Activated CD4-positive, alpha-beta T cell treated with anti-CD3 and anti-CD28 coated beads for 4 hours (primary cell): Measurements from ENCODE around the gene CHFR.
"Not testable (repeated sequence)": the region's sequence is repeated elsewhere in the genome, so short reads cannot be mapped to it uniquely, and the experiment has no call there.

Source experiments
- DNase-seq, 2 donors: peaks; one replicate each; pipeline ENCODE4 v3.0.0-alpha.2; 2020

Gene CHFR, protein sequence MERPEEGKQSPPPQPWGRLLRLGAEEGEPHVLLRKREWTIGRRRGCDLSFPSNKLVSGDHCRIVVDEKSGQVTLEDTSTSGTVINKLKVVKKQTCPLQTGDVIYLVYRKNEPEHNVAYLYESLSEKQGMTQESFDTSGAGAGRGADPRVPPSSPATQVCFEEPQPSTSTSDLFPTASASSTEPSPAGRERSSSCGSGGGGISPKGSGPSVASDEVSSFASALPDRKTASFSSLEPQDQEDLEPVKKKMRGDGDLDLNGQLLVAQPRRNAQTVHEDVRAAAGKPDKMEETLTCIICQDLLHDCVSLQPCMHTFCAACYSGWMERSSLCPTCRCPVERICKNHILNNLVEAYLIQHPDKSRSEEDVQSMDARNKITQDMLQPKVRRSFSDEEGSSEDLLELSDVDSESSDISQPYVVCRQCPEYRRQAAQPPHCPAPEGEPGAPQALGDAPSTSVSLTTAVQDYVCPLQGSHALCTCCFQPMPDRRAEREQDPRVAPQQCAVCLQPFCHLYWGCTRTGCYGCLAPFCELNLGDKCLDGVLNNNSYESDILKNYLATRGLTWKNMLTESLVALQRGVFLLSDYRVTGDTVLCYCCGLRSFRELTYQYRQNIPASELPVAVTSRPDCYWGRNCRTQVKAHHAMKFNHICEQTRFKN

DNA sequence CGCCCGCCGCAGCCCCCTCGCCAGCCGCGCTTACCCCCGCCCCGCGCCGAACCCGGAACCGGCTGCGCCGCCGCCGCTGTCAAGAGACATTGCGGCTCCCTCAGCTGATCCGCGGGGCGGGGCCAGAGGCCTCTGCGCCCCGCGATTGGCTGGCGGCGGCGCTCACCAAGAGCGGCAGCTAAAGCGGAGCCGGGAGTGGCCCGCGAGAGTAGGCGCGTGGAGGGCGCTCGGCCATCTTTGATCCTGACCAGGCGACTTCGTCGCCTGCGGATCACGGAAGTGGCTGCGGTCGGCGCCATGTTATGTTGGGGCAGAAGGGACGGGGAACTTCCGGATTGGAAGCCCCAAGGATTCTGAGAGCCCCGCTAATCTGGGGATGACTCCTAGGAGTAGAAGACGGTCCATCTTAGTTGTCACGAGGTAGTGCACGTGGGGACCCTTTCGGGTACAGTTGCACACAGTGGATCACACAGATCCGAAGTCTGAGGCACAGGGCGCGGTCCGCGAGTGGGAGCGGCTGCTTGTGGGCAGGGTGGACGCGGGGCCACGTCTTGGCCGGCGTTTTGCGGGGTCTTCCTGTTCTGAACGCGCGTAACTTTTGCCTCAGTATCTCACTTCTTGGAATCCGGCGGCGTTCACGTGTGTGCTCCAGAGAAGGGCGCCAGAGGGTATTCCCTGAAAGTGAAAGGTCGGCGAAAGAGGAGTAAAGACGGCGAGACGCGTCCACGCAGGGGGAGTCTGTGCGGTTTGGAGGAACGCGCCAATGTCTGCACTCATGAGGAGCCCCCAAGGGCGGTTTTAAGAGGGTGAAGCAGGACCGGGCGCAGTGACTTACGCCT is at the start of gene CHFR:
Gene CHFR (minus strand): TSS at position 93 of the 839 bp plus-strand sequence. CDS start 277 bp downstream, outside the sequence.
- DNase-seq = peak; percentile 89 to 93

DNA sequence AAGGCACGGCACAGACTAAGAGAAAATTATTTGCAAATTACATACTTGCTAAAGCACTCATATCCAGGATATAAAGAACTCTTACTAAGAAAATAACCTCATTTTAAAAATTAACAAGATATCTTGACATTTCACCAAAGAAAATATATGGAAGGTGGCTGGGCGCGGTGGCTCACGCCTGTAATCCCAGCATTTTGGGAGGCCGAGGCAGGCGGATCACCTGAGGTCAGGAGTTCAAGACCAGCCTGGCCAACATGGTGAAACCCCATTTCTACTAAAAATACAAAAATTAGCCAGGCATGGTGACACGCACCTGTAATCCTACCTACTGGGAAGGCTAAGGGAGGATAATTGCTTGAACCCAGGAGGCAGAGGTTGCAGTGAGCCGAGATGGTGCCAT is 49.5 kb upstream of the CHFR start:
- DNase-seq = not testable (repeated sequence)

DNA sequence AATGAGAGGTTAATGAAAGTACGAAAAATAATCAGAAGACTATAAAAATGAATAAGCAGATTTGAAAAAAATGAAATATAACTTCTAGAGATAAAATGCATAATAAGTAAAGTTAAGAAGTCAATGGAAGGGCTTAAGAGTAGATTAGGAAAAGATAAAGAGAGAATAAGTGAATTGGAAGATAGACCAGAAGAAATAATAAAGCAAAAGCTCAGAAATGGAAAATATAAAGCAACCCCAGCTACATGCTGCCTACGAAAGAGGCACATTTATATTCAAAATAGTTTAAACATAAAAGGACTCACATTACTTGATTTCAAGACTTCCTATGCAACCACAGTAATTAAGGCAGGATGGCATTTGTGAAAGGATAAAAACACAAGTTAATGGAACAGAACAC is 48.8 kb upstream of the CHFR start:
- DNase-seq = no peak

DNA sequence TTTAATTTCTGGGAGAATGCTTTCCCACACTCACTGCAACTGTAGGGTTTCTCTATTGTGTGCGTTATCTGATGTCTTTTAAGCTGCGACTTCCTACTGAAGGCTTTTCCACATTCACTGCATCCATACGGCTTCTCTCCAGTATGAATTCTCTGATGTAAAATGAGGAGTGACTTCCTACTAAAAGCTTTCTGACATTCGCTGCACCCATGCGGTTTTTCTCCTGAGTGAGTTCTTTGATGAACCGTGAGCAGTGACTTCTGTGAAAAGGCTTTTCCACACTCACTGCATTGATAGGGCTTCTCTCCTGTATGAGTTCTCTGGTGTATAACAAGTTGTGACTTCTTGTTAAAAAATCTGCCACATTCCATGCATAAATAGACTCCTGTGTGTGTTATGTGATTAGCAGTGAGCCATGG is 39.0 kb upstream of the CHFR start:
- DNase-seq = no peak

DNA sequence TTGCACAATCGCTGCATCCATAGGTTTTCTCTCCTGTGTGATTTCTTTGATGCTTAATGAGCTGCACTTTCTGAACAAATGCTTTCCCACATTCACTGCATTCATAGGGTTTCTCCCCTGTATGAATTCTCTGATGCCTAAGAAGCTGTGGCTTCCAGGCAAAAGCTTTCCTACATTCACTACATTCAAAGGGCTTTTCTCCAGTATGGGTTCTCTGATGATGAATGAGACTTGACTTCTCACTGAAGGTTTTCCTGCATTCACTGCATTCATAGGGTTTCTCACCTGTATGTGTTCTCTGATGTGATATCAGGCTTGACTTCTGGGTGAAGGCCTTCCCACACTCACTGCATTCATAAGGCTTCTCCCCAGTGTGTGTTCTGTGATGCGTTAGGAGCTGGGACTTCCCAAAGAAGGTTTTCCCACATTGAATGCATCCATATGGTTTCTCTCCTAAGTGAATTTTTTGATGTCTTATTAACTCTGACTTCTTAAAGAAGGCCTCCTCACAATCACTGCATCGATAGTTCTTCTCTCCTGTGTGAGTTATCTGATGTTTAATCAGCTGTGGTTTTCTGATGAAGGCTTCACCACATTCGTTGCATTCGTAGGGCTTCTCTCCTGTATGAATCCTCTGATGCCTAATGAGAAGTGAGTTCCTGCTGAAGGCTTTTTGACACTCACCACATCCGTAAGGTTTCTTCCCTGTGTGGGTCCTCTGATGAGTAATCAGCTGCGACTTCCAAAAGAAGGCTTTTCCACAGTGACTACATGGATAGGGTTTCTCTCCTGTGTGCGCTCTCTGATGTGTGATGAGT is 38.4 kb upstream of the CHFR start:
- DNase-seq = no peak

DNA sequence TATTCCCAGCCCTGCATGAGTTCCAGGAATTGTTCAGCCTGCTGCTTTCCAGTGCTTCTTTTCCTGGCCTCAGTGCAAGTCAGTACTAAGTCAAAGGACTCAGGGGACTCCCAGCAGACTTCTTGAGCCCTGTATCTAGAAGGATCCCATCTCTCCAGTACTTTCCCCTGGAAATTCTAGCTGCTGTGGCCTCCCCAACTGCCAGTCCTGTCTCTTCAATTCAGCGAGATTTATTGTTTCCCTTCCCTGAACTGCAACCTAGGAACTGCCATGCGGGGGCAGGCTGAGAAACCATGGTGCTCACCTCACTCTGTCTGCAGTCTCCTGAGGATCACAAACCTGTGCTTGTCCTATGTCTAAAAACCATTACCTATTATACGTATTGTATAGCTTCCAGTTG is 37.0 kb upstream of the CHFR start:
- no peak for DNase-seq

DNA sequence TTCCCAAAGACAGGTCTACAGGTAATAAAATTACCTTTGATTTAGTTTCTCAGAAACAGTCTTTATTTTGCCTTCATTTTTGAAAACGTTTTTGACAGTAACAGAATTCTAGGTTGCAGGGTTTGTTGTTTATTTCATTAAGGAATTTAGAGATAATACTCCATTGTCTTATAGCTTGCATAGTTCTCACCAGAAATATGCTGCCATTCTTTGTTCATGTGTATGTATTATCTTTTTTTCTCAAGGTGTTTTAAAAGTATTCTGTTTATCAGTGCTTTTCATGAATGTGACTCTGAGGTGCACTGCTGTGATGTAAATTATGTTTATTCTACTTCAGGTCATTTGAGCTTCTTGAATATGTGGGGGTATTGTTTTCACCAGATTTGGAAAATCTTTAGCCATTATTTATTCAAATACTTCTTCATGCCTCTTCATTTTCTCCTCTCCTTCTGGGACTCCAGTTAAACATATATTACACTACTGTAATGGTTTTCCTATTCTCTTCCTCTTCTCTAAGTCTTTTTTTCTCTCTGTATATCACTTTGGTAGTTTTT is 36.0 kb upstream of the CHFR start:
- DNase-seq = no peak

DNA sequence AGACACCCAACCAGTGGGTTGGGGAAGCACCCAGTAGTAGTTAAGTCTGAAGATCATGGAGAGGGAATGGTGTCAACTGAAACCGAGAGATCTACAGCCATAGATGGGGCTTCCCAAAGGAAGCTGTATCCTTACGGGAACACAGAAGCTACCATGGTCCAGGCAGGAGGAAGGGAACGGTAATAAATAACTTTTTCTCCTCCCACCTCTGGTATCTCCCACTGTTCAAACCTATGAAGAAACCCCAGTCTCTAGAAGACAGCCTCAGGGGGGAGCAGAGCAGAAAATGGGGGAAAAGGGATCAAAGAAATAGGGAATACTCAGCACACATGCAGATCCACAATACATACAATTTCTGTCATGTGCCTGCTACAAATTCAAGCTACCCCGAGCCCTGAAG is 35.3 kb upstream of the CHFR start:
- DNase-seq = no peak

DNA sequence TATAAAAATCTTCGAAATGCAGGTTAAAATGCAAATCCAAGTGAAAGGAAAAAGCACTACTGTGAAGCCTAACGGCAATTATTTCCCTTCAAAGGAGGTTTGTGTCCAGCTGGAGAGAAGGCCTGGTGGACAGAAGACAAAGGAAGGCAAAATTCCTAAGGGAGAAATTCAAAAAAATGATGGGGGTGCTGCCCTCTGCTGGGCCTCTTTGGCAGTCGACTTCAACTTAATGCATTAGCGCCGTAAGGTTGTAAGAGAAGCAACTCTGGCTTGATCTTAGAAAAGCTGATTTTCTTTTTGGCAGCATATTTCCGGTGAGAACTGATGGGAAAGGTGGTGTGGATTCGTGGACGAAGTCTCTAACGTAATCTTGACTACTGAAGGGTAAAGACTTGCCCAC is 34.3 kb upstream of the CHFR start:
- no peak for DNase-seq

DNA sequence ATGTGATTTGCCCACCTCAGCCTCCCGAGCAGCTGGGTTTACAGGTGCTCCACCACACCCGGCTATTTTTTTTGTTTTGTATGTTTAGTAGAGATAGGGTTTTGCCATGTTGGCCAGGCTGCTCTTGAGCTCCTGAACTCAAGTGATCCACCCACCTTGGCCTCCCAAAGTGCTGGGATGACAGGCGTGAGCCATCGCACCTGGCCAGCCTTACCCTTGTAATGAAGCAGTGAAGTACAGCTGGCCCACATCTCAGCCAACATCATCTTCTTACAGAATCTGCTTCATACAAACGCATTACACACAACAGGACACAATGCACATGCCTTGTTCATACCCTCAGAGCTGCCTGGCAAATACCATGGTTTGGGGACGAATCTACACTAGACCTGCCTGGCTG is 31.3 kb upstream of the CHFR start:
- no peak for DNase-seq

DNA sequence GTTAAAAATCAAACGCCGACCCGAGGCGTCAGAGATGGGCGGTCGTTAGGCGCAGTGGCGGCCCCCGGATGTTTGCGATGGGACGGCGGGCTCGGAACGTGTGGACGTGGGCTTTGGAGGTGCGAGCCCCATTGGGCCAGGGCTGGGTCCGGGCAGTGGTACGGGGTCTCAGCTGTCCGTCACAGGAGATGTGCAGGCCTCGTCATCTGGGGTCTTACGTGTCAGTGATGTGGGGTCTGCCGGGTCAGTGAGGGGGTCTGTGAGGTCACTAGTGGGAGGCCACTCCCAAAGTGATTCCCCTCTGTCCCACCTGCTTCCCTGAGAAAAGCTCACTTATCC is 21.6 kb upstream of the CHFR start:
- no peak for DNase-seq

DNA sequence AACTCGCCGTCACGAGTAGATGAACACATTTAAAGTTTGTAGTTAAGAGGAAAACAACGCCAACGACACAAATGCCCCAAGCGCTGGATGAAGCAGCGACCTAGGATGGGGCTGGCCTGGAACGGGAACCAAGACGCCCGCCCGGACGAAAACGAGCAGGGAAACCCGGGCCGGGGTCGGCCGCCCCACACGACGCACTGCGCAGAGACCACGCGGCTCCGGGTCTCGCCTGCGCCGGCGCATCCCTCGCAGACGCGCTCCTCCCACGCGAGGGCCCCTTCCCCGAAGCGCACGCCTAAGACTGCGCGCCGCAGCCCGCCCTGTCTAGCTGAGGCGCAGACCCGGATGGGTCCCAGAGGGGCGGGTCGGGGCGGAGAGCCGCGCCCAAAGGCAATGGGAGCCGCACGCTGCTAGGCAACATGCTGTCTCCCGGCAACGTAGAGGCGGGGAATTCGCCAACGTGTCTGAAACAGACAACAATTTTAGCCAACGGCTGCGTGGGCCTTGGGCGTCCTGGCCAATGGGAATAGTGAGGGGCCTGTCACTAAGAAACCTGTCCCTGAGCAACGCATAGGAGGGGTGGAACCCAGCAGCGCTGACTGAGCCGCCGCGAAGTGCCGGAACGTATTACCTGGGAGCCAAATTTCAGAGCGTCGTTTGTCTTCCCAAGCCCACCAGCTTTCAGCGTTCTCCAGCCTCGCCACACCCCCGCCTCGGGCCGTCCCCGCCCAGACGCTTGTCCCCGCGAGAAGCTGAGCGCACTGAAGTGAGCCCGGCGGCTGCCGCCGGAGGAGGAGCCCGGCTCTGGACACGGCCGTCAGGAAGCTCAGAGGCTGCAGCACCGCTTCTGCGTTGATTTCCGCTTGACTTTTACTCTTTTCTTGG is 21.0 kb upstream of the CHFR start:
- DNase-seq = peak; percentile 95 to 97

DNA sequence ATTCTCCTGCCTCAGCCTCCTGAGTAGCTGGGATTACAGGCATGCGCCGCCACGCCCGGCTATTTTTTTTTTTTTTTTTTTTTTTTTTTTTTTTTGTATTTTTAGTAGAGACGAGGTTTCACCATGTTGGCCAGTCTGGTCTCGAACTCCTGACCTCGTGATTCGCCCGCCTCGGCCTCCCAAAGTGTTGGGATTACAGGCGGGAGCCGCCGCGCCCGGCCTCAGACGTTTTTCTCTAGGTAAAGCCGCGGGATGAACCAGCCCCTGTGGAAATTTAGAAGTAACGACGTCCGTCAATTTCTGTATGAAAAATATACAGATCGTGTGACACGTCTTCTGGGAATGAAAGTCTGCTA is 20.4 kb upstream of the CHFR start:
- not testable (repeated sequence) for DNase-seq

DNA sequence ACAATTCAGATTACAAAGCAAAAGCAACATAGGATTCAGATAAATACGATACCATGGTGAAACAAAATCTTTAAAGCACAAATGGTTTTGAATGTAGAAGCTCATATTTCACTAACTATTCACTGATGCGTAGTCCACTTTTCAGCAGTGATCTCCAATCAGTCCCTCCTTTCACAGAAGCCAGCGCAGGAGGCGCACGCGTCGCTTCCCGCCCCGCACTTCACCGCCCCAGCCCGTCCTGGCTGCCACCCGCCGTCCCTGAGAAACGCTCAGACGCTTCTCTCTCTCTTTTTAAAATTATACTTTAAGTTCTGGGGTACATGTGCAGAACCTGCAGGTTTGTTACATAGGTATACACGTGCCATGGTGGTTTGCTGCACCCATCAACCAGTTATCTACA is 19.8 kb upstream of the CHFR start:
- DNase-seq = no peak

DNA sequence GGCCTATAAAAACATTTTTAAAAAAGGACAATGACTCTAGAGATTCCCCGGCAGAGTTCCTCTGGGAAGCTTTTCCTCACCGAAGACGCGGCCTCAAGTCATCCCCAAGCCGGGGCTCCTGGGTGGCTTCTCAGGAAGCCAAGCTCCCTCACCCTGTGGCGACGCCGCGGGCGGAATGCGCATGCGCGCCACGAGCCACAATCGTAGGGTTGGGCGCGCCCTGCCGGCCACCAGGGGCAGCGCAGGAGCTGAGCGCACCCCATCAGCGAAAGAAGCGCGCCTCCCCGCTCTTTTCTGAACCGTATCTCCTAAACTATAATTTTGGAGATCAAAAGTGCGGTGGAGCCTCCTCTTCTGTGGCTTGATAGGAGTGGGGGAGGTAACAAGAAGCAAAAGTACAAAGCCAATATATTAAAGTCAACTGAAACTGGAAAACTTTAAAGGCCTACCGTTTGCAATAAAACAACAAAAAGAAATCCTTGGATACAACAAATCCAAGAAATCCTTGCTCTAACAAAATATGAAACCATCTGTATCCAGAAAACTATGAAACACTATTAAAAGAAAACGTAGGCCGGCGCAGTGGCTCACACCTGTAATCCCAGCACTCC is 17.4 kb upstream of the CHFR start:
- DNase-seq = peak; percentile 91

DNA sequence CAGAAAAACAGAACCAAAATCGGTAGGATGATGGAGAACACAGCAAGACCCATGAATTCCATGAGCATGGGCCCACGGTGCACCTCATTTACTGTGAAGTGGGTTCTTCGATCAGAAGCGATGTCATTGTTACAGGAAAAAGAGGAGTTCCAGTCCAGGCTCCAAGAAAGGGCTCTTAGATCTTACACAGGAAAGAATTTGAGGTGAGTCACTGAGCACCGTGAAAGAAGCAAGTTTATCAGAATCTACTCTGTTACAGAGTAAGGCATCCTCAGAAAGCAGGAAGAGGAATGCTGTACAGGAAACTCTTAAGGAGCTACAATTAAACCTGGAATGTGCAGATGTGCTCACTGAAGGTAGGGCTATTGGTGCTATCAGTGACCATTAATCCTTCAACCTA is 11.6 kb upstream of the CHFR start:
- DNase-seq = no peak

DNA sequence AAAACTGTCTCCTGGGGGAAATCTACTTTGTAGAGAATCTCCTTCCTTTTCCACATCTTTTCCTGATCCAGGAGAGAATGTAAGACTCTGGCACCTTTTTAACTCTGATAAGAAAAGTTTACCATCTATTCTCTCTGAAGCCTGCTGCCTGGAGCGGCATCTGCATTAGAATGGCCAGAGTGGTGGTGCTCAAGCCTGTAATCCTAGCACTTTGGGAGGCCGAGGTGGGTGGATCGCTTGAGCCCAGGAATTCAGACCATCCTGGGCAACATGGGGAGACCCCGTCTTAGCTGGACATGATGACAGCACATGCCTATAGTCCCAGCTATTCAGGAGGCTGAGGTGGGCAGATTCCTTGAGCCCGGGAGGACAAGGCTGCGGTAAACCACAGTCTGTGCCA is 1.4 kb upstream of the CHFR start:
- no peak for DNase-seq

DNA sequence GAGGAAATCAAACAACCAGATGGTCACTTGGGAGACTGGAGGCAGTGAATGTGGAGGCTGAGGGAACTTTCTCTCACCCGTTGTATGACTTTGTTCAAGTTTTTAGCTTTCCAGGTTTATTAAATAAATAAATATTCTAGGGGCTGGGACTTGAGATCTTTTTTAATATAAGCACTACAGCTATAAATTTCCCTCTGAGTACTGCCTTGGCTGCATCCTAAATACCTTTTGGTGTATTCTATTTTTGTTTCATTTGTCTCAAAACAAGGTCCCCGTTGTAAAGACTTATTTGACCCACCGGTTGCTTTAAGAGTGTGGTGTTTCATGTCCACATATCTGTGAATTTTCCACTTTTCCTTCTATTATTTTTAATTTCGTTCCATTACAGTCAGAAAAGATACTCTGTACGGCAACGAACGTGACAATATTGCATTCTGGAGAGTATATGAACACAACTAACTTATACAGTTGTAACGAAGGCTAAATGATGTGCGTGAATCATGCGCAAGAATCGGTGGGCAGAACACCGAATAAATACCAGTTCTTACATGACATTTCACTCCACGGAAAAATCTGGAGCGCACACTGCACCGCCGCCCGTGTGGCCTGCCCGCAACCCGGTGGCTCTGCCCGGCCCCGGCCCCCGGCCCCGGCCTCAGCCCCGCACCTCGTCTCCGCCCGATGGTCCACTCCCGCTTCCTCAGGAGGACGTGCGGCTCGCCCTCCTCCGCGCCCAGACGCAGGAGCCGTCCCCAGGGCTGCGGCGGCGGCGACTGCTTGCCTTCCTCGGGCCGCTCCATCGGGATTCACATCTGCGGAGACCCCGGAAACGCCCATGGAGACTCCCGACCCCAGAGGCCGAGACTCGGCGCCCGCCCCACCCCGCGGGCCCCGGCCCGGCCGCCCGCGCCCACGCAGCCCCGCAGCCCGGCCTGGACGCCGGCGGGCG is 602 bp downstream of the CHFR start:
- DNase-seq = no peak

DNA sequence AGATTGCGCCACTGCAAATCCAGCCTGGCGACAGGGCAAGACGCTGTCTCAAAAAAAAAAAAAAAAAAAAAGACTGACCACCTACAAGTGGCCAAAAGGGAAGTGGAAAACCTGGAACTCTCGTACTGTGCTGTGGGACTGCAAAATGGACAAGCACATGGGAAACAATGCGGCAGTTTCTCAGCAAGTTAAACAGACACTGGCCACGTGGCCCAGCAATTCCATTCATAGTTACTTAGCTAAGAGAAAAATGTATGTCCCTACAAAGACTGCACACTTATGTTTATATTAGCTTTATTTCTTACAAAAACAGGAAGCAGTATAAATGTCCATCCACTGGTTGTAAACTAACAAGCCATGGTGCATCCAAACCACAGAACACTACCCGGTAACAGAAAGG is 5.6 kb downstream of the CHFR start:
- DNase-seq = no peak

DNA sequence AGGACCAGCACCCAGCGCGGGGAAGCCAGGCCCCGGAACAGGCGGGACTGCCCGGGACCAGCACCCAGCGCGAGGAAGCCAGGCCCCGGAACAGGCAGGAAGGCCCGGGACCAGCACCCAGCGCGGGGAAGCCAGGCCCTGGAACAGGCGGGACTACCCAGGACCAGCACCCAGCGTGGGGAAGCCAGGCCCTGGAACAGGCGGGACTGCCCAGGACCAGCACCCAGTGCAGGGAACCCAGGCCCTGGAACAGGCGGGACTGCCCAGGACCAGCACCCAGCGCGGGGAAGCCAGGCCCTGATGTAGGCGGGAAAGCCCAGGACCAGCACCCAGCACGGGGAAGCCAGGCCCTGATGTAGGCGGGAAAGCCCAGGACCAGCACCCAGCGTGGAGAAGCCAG is 12.8 kb downstream of the CHFR start:
- not testable (repeated sequence) for DNase-seq
